Measurements from ENCODE around the gene PTPRJ. TPM values are rescaled to one million over a fixed set of nuclear protein-coding genes. Genes with fewer than 3 reads are reported as not detected.

The PTPRJ gene
- total and polyA plus RNA-seq, 2 donors (not counting 1 experiment from before 2014, with no cell fraction given): 11.2 to 20.0 TPM

- 90% methylated on average over 8 of the region's 9 CpGs for WGBS (ENCODE audit: insufficient coverage)
- Histone ChIP-seq H3K27me3 (replicated peaks in 1 of 4; ENCODE audit: control extremely low read depth in 1 of 4, control insufficient read depth in 3 of 4, insufficient read depth in 4 of 4, low read length in 3 of 4) (no peaks in the 10 kb centered on the region), H3K4me2 (replicated peaks; ENCODE audit: low read depth, low read length, poor library complexity, severe bottlenecking) (peak overlapping the region; percentile 6), H3K36me3 (replicated peaks in 1 of 2; ENCODE audit: control extremely low read depth in 1 of 2, control insufficient read depth in 1 of 2, extremely low read depth in 1 of 2, insufficient read depth in 2 of 2, low read length in 1 of 2) (no peaks in the 10 kb centered on the region), H3K4me1 (ENCODE audit: control insufficient read depth in 2 of 2, insufficient read depth in 2 of 2, low read length in 2 of 2) (peaks cover 46 to 69% of the 10 kb centered on the region in 2 donors), H3K9ac (ENCODE audit: low read length) (no peak overlapping the region), H3K79me2 (ENCODE audit: control insufficient read depth, insufficient read depth, low read length) (peaks cover 96% of the 10 kb centered on the region), H3K4me3 (ENCODE audit: control extremely low read depth in 1 of 5, extremely low read depth in 1 of 5, insufficient read depth in 1 of 5, low read depth in 2 of 5, low read length in 4 of 5) (no peak overlapping the region), H2AFZ (ENCODE audit: insufficient read depth, low read depth, low read length, poor library complexity, severe bottlenecking) (no peak overlapping the region), H4K20me1 (ENCODE audit: control insufficient read depth, insufficient read depth, low read length, poor library complexity, severe bottlenecking) (peaks cover 6% of the 10 kb centered on the region), H3K27ac (ENCODE audit: low read length in 2 of 2) (peak overlapping the region; percentile 66 to 76), H3K9me3 (ENCODE audit: control extremely low read depth in 1 of 3, control insufficient read depth in 2 of 3, insufficient read depth in 1 of 3, low read length in 2 of 3) (no peaks in the 10 kb centered on the region)
- H3K4me3 Mint-ChIP-seq: peak overlapping the region; percentile 34
- no peaks in the 10 kb centered on the region for H3K9me3 Mint-ChIP-seq (ENCODE audit: insufficient read depth)
- ATAC-seq (ENCODE audit: low read depth) (no peak), DNase-seq (no peak)
- CTCF ChIA-PET: interaction anchor here (1.2 kb wide), 1 partner anchor 10 kb away, joined by 4 read pairs; no protein-coding TSS in a partner anchor
- intact Hi-C loops (cut with micrococcal nuclease): loop anchor here (2.0 to 5.0 kb wide), 2 partner anchors 15 to 45 kb away; no protein-coding TSS in a partner anchor
- POLR2A ChIA-PET: interaction anchor here (2.0 kb wide), 1 partner anchor 8 kb away, joined by 6 read pairs; no protein-coding TSS in a partner anchor
- H3K27ac Mint-ChIP-seq: peak overlapping the region; percentile 54
- no peak for TF ChIP-seq EZH2 (IDR thresholded peaks at IDR 0.05; ENCODE audit: borderline replicate concordance, insufficient read depth, low read depth, low read length, poor library complexity, severe bottlenecking)
- TF ChIP-seq CTCF (IDR thresholded peaks at IDR 0.05): no peak
- peaks cover 61% of the 10 kb centered on the region for H3K4me1 Mint-ChIP-seq
- H3K27me3 Mint-ChIP-seq: no peaks in the 10 kb centered on the region
These were observed 31.5 kb downstream of the PTPRJ start for GRCh38 chr11:48011798-48012391.
